SK-N-DZ (cell line): ENCODE measurements around the gene ZNF488.
"Not testable (repeated sequence)": the region's sequence is repeated elsewhere in the genome, so short reads cannot be mapped to it uniquely, and the experiment has no call there.

Source experiments
- DNase-seq: peaks from one replicate; pipeline ENCODE4 v3.0.0-alpha.2; 2015; ENCODE audit warnings: low spot score

ZNF488 gene

GRCh38 chr10:47409866-47410256, 25.8 kb upstream of the ZNF488 start:
- DNase-seq, result no peak

GRCh38 chr10:47409171-47409865, 25.2 kb upstream of the ZNF488 start:
- no peak for DNase-seq

GRCh38 chr10:47408606-47409005, 24.5 kb upstream of the ZNF488 start:
- no peak for DNase-seq

GRCh38 chr10:47406870-47407691, 23.0 kb upstream of the ZNF488 start:
- no peak for DNase-seq

- no peak for DNase-seq
These were observed 22.4 kb upstream of the ZNF488 start for GRCh38 chr10:47406548-47406869.

- no peak for DNase-seq
These were observed 21.9 kb upstream of the ZNF488 start for GRCh38 chr10:47405857-47406547.

GRCh38 chr10:47404937-47405336, 20.8 kb upstream of the ZNF488 start:
- DNase-seq, result no peak

GRCh38 chr10:47404446-47404845, 20.4 kb upstream of the ZNF488 start:
- DNase-seq, result no peak

GRCh38 chr10:47403446-47404318, 19.6 kb upstream of the ZNF488 start:
- DNase-seq, result no peak

GRCh38 chr10:47402641-47403301, 18.7 kb upstream of the ZNF488 start:
- no peak for DNase-seq

GRCh38 chr10:47401874-47402640, 18.0 kb upstream of the ZNF488 start:
- no peak for DNase-seq

GRCh38 chr10:47401210-47401609, 17.1 kb upstream of the ZNF488 start:
- DNase-seq, result no peak

GRCh38 chr10:47400786-47401185, 16.7 kb upstream of the ZNF488 start:
- no peak for DNase-seq

- no peak for DNase-seq
These were observed 16.2 kb upstream of the ZNF488 start for GRCh38 chr10:47400251-47400650.

- DNase-seq, result no peak
These were observed 13.2 kb upstream of the ZNF488 start for GRCh38 chr10:47397256-47397655.

- DNase-seq, result no peak
These were observed 12.2 kb upstream of the ZNF488 start for GRCh38 chr10:47396311-47396717.

GRCh38 chr10:47389619-47390018, 5.5 kb upstream of the ZNF488 start:
- no peak for DNase-seq

GRCh38 chr10:47388879-47389278, 4.8 kb upstream of the ZNF488 start:
- no peak for DNase-seq

GRCh38 chr10:47386104-47386503, 2.0 kb upstream of the ZNF488 start:
- not testable (repeated sequence) for DNase-seq
